ENCODE measurements around the gene TSPY8. TPM values are rescaled to one million over a fixed set of nuclear protein-coding genes. Genes with fewer than 3 reads are reported as not detected.
A peak's percentile ranks its signal among the peaks of the same experiment; 100 is the strongest.
"Not testable (repeated sequence)": the region's sequence is repeated elsewhere in the genome, so short reads cannot be mapped to it uniquely, and the experiment has no call there.

The TSPY8 gene, protein sequence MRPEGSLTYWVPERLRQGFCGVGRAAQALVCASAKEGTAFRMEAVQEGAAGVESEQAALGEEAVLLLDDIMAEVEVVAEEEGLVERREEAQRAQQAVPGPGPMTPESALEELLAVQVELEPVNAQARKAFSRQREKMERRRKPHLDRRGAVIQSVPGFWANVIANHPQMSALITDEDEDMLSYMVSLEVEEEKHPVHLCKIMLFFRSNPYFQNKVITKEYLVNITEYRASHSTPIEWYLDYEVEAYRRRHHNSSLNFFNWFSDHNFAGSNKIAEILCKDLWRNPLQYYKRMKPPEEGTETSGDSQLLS
- total RNA-seq (not detected), polyA plus RNA-seq (ENCODE audit: insufficient read length in 6 of 6) (not detected)
- long read RNA-seq, donor 1: 0 reads
- long read RNA-seq, donor 2: 0 reads
- long read RNA-seq, donor 3: 0 reads
- long read RNA-seq, donor 4: 0 reads
- long read RNA-seq, donor 5: 0 reads
- long read RNA-seq, donor 6: 0 reads
- long read RNA-seq, donor 7: 0 reads
- long read RNA-seq, donor 8: 0 reads
- long read RNA-seq, donor 9: 0 reads
- long read RNA-seq, donor 10: 0 reads
- long read RNA-seq, donor 11: 0 reads
- long read RNA-seq, donor 12: 0 reads

DNA sequence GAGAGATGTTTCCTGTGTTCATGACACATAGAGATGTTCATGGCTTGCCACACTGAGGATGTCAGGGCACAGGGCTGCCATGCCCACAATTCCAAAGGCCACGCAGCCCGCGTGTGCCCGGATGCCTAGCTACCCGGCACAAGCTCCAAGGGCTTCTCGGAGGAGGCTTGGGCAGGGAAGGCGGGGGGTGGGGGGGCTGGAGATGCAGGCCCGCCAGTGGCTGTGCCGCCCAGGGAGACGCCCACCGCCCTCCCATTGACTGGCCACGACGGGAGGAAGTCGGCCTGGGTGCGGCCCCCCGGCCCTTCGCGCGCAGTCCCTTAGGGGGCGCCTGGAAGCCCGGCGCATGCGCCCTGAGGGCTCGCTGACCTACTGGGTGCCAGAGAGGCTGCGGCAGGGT, at the start of gene TSPY8:
Gene TSPY8 (plus strand): TSS at position 301 of the 400 bp plus-strand sequence. CDS start 46 bp downstream, at position 347.
- H3K4me1 ChIP-seq; ATAC-seq; DNase-seq; H3K9me3 ChIP-seq; H3K27ac ChIP-seq; H3K27me3 ChIP-seq; H3K4me3 ChIP-seq; intact Hi-C loops (cut with DNase I); H3K36me3 ChIP-seq: not testable (repeated sequence)

DNA sequence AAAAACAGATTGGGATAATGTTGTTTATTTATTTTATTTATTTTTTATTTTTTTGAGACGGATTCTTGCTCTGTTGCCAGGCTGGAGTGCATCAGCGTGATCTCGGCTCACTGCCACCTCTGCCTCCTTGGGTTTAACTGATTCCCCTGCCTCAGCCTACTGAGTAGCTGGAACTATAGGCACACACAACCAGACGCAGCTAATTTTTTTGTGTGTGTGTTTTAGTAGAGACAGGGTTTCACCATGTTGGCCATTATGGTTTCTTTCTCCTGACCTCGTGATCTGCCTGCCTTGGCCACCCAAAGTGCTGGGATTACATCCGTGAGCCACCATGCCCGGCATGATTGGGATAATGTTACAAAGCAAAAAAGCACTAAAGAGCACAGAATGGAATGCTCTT, 36.6 kb upstream of the TSPY8 start:
- DNase-seq (no peak), ATAC-seq (no peak)
- TF ChIP-seq, protein P1, sequence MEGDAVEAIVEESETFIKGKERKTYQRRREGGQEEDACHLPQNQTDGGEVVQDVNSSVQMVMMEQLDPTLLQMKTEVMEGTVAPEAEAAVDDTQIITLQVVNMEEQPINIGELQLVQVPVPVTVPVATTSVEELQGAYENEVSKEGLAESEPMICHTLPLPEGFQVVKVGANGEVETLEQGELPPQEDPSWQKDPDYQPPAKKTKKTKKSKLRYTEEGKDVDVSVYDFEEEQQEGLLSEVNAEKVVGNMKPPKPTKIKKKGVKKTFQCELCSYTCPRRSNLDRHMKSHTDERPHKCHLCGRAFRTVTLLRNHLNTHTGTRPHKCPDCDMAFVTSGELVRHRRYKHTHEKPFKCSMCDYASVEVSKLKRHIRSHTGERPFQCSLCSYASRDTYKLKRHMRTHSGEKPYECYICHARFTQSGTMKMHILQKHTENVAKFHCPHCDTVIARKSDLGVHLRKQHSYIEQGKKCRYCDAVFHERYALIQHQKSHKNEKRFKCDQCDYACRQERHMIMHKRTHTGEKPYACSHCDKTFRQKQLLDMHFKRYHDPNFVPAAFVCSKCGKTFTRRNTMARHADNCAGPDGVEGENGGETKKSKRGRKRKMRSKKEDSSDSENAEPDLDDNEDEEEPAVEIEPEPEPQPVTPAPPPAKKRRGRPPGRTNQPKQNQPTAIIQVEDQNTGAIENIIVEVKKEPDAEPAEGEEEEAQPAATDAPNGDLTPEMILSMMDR (IDR thresholded peaks at IDR 0.05): no peak
- H3K4me3 ChIP-seq: no peak overlapping the region
- no peaks in the 10 kb centered on the region for H3K27me3 ChIP-seq
- H3K36me3 ChIP-seq: no peaks in the 10 kb centered on the region
- no peak overlapping the region for H3K27ac ChIP-seq
- intact Hi-C loops (cut with DNase I): no loop called here
- no peaks in the 10 kb centered on the region for H3K9me3 ChIP-seq
- H3K4me1 ChIP-seq: no peaks in the 10 kb centered on the region

GRCh38 chrY:9337164-9337563, 20.4 kb upstream of the TSPY8 start, which contains the start of gene TSPY4:
TSPY4 (plus strand) TSS chrY:9337464; CDS start chrY:9337510, 46 bp downstream.
- DNase-seq; H3K27me3 ChIP-seq; H3K4me1 ChIP-seq; H3K4me3 ChIP-seq; ATAC-seq; H3K36me3 ChIP-seq; intact Hi-C loops (cut with DNase I); H3K9me3 ChIP-seq; H3K27ac ChIP-seq: not testable (repeated sequence)

DNA sequence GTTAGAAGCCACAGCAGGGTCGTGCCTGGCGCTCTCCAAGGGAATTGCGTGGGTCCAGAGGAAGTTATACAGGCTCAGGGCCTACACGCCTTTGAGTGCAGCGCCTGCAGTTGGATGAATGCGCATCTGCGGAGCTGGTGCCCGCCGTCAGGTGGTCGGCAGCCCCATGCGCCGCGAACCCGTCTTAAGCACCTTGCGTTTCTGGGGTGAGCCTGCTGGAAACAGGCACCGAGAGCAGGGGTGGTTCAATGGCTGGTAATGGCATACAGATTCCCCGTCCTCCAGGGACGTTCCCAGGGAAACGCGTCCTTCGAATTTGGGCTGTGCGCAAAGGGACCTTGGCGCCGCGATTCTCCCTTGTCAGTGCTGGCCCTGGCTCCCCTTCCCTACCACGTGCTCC, 38.9 kb downstream of the TSPY8 start:
- H3K9me3 ChIP-seq; H3K27ac ChIP-seq; intact Hi-C loops (cut with DNase I); H3K36me3 ChIP-seq; H3K4me3 ChIP-seq; ATAC-seq; H3K27me3 ChIP-seq; H3K4me1 ChIP-seq: not testable (repeated sequence)
- DNase-seq: peak in 1 of 4 donors; percentile 81

DNA sequence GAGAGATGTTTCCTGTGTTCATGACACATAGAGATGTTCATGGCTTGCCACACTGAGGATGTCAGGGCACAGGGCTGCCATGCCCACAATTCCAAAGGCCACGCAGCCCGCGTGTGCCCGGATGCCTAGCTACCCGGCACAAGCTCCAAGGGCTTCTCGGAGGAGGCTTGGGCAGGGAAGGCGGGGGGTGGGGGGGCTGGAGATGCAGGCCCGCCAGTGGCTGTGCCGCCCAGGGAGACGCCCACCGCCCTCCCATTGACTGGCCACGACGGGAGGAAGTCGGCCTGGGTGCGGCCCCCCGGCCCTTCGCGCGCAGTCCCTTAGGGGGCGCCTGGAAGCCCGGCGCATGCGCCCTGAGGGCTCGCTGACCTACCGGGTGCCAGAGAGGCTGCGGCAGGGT, 40.5 kb downstream of the TSPY8 start, which contains the start of gene TSPY3:
Gene TSPY3 (plus strand): TSS at position 301 of the 400 bp plus-strand sequence. CDS start 46 bp downstream, at position 347.
- H3K4me1 ChIP-seq; intact Hi-C loops (cut with DNase I); DNase-seq; H3K4me3 ChIP-seq; H3K27me3 ChIP-seq; ATAC-seq; H3K9me3 ChIP-seq; H3K27ac ChIP-seq; H3K36me3 ChIP-seq: not testable (repeated sequence)

Other genes with a start within 250 kb of the TSPY8 start
- gene TSPY4, start 20.3 kb upstream of the TSPY8 start, total RNA-seq: not detected
- not detected for gene TSPY4, start 20.3 kb upstream of the TSPY8 start, polyA plus RNA-seq (ENCODE audit: insufficient read length in 6 of 6)
- not detected for gene TSPY3, start 40.6 kb downstream of the TSPY8 start, total RNA-seq
- gene TSPY3, start 40.6 kb downstream of the TSPY8 start, polyA plus RNA-seq (ENCODE audit: insufficient read length in 6 of 6): not detected
- gene TSPY1, start 109.2 kb downstream of the TSPY8 start, total RNA-seq: not detected
- gene TSPY1, start 109.2 kb downstream of the TSPY8 start, polyA plus RNA-seq (ENCODE audit: insufficient read length in 6 of 6): not detected
- gene TSPY9, start 129.5 kb downstream of the TSPY8 start, total RNA-seq: not detected
- not detected for gene TSPY9, start 129.5 kb downstream of the TSPY8 start, polyA plus RNA-seq (ENCODE audit: insufficient read length in 6 of 6)
- not detected for gene TSPY10, start 170.1 kb downstream of the TSPY8 start, total RNA-seq
- not detected for gene TSPY10, start 170.1 kb downstream of the TSPY8 start, polyA plus RNA-seq (ENCODE audit: insufficient read length in 6 of 6)